ENCODE results near the gene ISL2.

DNA sequence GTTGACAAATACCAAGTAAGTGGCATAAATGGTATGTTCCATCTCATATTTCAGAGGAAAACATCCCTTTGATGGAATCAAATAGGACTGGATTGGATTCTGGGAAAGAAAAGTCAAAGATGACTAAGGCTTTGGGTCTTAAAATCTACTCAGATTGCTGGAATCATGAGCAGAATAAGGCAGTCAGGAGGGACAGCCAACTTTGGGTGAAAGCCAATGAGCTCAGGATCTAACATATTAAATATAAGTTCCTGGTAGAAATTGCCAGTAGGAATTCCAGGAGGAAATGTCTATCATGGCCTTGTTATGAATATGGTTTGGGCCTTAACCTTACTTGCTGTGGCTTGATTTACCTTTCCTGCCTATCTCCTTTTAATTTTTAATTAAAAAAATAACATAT lies 55.3 kb downstream of the ISL2 start:
- TF ChIP-seq, protein P1, sequence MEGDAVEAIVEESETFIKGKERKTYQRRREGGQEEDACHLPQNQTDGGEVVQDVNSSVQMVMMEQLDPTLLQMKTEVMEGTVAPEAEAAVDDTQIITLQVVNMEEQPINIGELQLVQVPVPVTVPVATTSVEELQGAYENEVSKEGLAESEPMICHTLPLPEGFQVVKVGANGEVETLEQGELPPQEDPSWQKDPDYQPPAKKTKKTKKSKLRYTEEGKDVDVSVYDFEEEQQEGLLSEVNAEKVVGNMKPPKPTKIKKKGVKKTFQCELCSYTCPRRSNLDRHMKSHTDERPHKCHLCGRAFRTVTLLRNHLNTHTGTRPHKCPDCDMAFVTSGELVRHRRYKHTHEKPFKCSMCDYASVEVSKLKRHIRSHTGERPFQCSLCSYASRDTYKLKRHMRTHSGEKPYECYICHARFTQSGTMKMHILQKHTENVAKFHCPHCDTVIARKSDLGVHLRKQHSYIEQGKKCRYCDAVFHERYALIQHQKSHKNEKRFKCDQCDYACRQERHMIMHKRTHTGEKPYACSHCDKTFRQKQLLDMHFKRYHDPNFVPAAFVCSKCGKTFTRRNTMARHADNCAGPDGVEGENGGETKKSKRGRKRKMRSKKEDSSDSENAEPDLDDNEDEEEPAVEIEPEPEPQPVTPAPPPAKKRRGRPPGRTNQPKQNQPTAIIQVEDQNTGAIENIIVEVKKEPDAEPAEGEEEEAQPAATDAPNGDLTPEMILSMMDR (IDR thresholded peaks at IDR 0.05; ENCODE audit: low read depth, low read length, missing input control), result no peak
- TF ChIP-seq, protein P2, sequence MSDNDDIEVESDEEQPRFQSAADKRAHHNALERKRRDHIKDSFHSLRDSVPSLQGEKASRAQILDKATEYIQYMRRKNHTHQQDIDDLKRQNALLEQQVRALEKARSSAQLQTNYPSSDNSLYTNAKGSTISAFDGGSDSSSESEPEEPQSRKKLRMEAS (IDR thresholded peaks at IDR 0.05), result no peak
- TF ChIP-seq TAF1 (conservative IDR thresholded peaks at IDR 0.05) (no peak), ZBTB33 (IDR thresholded peaks at IDR 0.05) (no peak), EGR1 (IDR thresholded peaks at IDR 0.05; ENCODE audit: low read depth in 2 of 2) (no peak), SP1 (IDR thresholded peaks at IDR 0.05) (no peak), RXRA (IDR thresholded peaks at IDR 0.05) (no peak), RAD21 (IDR thresholded peaks at IDR 0.05) (no peak)
